GM13976 (cell line): Measurements from ENCODE around the gene KHDRBS1.
"Not testable (repeated sequence)": the region's sequence is repeated elsewhere in the genome, so short reads cannot be mapped to it uniquely, and the experiment has no call there.

ENCODE experiments used
- DNase-seq: peaks from one replicate; pipeline ENCODE4 v3.0.0; 2012; ENCODE audit warnings: low spot score
- CTCF ChIP-seq: IDR thresholded peaks from 2 replicates; pipeline ENCODE4 v1.5.1; 2012; ENCODE audit warnings: borderline replicate concordance, mild to moderate bottlenecking; ENCODE audit not compliant: insufficient read depth; ENCODE audit errors: extremely low read depth, missing control alignments, control extremely low read depth
- in situ Hi-C: fragments of 300-500 bp; cut with MboI; formaldehyde crosslinking; loops from one replicate; pipeline ENCODE4 v1.12.0; 2022; ENCODE audit warnings: low sequenced_read_pairs, mixed read lengths, inconsistent platforms; ENCODE audit not compliant: unreplicated experiment

The KHDRBS1 gene

DNA sequence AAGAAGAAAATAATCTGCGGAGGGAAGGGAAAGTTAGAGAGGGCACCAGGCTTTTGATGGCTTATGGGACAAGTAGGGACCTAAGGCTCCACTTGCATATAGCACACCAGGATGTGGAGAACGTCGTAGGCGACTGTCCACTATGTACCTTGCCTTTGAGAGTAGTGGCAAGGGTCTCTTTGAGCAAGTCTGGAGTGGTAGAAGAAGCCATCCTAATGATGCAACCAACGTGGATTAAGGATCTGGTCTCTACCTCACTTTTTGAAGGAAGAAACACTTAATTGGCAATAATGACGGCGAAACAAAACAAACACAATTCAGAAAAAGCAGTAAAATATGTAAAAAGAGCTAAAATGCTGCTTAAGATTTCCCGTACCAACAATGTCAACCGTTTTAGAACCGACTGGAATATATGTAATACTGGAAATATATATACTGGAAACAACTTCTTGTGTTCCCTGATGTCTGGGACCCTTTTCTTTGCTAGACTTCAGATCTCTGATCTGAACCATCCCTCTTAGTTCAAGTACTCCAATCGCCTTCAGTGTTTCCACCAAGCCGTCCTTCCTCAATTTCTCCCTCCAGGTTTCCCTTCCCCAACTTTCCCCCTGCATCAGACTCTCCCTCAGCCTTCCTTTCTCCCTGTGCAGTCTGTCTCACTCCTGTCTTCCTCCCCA is 821 bp upstream of the KHDRBS1 start:
- TF ChIP-seq CTCF, result no peak
- no peak for DNase-seq
- in situ Hi-C loops, result no loop called here

- TF ChIP-seq CTCF, result no peak
- DNase-seq, result peak; percentile 65
- in situ Hi-C loops, result no loop called here
Observed at GRCh38 chr1:32014199-32014947, 705 bp downstream of the KHDRBS1 start.

GRCh38 chr1:32014948-32015273 is 1.2 kb downstream of the KHDRBS1 start:
- in situ Hi-C loops, result no loop called here
- DNase-seq, result no peak
- no peak for TF ChIP-seq CTCF

DNA sequence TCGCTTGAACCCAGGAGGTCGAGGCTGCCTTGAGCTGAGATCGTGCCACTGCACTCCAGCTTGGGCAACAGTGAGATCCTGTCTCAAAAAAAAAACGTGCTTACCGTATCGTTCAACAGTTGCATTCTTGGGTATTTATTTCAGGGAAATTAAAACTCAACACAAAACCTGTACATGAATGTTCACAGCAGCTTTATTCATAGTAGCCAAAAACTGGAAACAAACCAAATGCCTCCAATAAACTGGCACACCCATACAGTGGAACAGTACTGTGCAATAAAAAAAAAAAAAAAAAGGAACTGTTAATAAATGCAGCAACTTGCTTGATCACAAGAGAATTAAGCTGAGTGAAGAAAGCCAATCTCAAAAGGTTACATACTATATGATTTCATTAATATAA is 6.7 kb downstream of the KHDRBS1 start:
- DNase-seq, result no peak
- TF ChIP-seq CTCF, result no peak
- in situ Hi-C loops, result no loop called here

DNA sequence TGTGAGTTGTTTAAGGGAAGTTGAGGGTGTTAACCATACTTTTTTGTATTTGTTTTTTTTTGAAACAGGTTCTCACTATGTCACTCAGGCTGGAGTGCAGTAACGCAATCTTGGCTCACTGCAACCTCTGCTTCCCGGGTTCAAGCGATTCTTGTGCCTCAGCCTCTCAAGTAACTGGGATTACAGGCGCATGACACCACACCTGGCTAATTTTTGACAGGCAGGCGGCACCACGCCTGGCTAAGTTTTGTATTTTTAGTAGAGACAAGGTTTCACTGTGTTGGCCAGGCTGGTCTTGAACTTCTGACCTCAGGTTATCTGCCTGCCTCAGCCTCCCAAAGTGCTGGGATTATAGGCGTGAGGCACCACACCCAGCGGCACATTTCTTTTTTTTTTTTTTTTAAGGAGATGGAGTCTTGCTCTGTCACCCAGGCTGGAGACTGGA is 7.9 kb downstream of the KHDRBS1 start:
- DNase-seq, in situ Hi-C loops: not testable (repeated sequence)

DNA sequence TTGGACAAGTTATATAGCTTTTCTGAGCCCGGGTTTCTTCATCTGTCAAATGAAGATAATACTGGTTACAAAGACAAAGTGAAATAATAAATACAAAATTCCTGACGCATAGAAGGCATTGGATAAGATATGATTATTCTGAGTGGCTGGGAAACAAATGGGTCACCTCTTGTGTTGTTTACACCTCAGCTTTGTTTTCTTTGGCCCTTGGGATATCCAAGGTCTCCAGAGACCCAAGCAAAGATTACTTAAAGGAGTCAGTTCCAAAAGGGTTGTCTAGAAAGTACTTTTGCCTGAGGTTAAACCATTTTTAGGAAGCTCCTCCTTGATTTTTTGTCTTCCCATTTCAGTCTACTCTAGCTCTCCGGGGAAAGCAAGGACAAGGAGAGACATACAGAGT is 9.7 kb downstream of the KHDRBS1 start:
- DNase-seq, result no peak
- no peak for TF ChIP-seq CTCF
- in situ Hi-C loops, result no loop called here

DNA sequence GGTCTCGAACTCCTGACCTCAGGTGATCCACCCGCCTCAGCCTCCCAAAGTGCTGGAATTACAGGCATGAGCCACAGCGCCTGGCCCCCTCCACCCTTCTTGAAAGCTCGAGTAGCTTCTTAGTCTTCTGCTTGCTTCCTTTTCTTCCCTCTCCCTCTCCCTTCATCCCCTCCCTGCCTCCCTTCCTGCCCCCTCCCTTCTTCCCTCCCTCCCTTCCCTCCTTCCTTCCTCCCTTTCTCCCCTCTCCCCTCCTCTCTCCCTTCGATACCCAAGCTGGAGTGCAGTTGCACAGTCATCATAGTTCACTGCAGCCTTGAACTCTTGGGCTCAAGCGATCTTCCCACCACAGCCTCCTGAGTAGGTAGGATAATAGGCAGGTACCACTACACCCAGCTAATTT is 11.8 kb downstream of the KHDRBS1 start:
- in situ Hi-C loops, result no loop called here
- no peak for TF ChIP-seq CTCF
- DNase-seq, result no peak
